Stimulated activated CD8-positive, alpha-beta memory T cell treated with anti-CD3 and anti-CD28 coated beads, Interleukin-12 subunit alpha, Interleukin-12 subunit beta, amount 100 ng/mL, for 24 hours (primary cell): ENCODE data around the gene SLC12A1.

Experiments
- DNase-seq: peaks from one replicate; pipeline ENCODE4 v3.0.0-alpha.2; 2020; ENCODE audit errors: extremely low read depth

SLC12A1 gene

DNA sequence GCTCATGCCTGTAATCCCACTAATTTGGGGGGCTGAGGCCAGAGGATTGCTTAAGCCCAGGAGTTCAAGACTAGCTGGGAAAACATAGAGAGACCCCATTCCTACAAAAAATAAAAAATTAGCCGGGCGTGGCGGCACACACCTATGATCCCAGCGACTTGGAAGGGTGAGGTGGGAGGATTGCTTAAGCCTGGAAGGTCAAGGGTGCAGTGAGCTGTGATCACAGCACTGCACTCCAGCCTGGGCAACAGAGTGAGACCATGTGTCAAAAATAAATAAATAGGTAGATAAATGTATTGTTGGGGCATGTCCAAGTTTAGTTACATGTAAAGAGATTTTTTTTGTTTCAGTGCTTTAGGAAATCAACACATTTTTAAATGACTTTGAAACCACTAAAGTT, 36.4 kb downstream of the SLC12A1 start:
- DNase-seq, result no peak

GRCh38 chr15:48244921-48245320, 38.8 kb downstream of the SLC12A1 start:
- DNase-seq, result no peak

DNA sequence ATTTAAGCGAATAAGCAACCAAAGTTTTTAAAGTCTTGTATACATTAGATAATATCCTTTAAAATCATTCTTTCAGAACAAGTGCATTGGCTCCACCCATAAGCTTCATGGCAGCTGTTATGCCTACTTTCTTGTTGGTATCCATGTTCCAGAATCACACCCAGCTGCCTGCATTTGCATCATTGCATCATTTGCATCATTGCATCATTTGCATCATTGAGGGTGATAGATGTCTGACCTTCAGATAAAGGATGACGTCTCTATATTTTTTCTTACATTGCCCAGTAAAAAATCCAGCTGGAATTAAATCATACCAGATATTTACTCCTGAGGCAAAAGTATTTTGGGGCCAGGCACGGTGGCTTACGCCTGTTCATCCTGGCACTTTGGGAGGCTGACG, 42.3 kb downstream of the SLC12A1 start:
- no peak for DNase-seq

GRCh38 chr15:48250640-48251076, 44.6 kb downstream of the SLC12A1 start:
- no peak for DNase-seq

DNA sequence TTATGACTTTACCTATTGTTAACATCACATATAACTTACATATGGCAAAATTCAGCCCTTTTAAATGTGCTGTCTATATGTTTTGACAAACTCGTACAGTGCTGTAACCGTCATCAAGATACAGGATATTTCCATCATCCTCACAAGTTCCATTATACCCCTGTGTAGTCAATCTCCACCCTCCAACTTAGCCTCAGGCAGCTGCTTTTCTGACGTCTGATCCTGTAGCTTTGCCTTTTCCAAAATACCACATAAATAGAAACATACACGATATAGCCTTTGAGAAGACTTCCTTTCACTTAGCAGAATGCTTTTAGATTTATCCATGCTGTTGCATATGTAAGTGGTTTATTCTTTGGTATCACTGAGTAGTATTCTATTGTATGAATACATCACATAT, 47.1 kb downstream of the SLC12A1 start:
- no peak for DNase-seq

GRCh38 chr15:48265135-48265534, 59.0 kb downstream of the SLC12A1 start:
- no peak for DNase-seq

DNA sequence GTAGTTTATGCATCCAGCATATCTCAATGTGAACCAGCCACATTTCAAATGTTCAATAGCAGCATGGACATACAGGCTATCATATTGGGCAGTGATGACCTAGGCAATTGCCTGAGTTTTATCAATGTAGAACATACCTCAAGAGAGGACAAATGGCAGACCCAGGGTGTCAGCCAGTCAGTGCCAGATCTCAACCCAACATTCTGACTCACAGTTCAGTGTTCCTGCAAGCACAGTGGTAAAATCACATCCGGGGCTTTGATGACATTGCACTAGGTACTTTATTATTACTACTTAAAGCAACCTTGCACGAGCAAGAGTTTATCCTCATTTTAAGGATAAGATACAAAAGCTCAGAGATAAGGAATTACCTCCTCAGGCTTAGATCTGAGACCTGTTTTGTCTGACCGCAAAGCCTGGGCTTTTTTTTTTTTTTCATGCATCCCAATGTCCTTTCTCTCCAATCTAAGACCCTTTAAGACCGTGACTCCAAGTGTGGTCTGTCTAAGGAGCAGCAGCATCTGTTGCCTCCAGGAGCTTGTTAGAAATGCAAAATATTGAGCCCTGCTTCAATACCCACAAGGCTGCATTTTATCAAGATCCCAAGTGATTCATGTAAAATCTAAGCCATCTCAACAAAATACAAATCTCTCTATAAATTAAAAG, 60.1 kb downstream of the SLC12A1 start:
- no peak for DNase-seq

DNA sequence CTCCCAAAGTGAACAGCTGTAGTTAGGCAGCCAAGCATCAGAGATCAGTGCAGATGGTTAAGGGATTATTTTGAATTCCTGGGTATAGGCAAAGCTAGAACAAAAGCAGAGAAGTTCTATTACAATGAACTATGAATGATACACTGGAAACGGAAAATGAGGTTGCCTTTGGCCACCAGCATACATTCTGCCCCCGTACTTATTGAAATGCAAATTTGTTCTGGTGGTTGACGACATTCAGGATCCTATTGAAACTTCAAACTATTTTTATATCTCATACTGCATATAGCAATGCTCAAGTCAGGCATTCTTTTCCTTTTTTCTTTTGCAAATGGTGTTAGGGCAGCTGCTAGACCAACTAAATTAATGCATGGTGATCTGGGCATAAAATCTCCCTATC, 61.7 kb downstream of the SLC12A1 start:
- DNase-seq, result no peak

DNA sequence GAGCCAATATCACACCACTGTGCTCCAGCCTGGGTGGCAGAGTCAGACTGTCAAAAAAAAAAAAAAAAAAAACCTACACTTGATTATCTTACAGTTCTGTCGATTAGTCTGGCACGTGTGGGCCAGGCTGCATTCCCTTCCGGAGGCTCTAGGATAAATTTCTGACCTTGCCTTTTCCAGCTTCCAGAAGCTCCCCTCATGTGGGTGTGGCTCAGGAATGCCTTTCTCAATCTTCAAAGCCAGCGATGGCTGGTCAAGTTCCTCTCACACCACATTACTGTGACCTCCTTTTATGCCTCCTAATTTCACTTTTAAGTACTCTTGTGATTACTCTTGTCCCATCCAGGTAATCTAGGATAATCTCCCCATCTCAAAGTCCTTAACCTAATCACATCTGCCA, 66.9 kb downstream of the SLC12A1 start:
- DNase-seq, result no peak

- no peak for DNase-seq
Measured at GRCh38 chr15:48278666-48279065, 72.6 kb downstream of the SLC12A1 start.

DNA sequence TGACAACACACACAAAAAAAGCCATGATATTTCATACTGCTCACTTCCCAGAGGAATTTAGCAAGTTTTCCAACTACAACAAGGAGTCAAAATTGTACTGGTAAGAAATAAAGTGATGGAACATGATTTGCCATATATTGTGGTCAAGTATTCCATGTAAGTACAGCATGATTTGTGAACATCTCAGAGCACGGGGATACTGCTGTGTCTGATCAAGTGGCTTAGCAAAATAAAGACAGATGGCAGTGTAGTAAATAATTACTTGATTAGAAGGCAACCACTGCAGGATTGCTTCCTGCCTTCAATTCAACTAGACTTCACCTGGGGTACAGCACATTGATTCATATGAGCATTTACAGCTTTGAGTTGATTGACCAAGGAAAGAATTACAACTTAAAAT, 73.5 kb downstream of the SLC12A1 start:
- DNase-seq, result no peak

- DNase-seq, result no peak
Measured at GRCh38 chr15:48281674-48282073, 75.6 kb downstream of the SLC12A1 start.

- no peak for DNase-seq
Measured at GRCh38 chr15:48282216-48282615, 76.1 kb downstream of the SLC12A1 start.

DNA sequence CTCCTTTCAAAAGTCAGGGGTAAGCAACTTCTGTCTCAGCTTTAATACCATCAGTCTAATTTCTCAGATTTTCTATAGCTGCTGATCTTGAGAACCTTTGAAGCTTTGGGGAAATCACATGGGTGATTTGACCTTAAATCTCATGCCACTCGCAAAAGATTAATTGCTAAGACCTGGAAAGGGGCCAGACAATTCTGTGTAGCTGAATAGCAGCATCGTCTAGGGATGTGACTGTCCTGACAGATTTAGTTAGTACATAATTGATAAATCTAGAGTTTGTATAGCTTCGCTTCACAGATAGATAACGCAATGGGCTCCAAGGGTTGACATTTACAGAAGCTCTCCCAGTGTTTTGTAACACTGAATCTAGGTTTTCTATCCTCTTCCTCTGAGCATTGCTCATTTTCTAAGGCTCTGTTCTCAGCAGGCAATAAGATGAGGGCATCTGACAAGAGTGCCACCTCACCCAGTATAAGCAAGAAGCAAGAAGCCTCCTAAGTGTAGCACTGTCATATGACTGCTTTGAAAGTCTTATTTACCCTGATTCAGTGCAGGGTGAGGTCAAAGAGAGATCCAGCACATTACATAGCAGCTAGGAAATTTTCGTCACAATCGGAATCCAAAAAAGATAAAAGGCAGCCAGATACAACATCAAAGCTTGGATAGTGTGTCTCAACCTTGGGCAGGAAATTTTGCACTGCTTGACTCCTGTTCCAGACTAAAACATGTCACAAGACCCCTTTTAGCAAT, 77.5 kb downstream of the SLC12A1 start:
- no peak for DNase-seq

GRCh38 chr15:48285329-48286214, 79.5 kb downstream of the SLC12A1 start:
- no peak for DNase-seq

GRCh38 chr15:48289628-48290027, 83.5 kb downstream of the SLC12A1 start:
- no peak for DNase-seq

DNA sequence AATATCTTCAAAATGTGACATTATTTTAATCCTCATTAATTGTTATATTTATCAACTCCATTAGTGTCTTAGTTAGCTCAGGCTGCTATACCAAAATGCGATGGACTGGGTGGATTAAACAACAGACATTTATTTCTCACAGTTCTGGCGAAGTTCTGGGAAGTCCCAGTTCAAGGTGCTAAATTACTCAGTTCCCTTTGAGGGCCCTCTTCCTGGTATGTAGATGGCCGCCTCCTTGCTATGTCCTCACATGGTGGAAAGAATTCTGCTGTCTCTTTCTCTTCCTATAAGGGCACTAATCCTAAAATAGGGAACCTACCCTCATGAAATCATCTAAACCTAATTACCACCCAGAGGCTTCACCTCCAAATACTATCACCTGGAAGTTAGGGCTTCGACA, 86.4 kb downstream of the SLC12A1 start:
- DNase-seq, result no peak

- DNase-seq, result no peak
Measured at GRCh38 chr15:48297668-48298067, 91.6 kb downstream of the SLC12A1 start.

GRCh38 chr15:48298914-48299313, 92.8 kb downstream of the SLC12A1 start:
- DNase-seq, result no peak

DNA sequence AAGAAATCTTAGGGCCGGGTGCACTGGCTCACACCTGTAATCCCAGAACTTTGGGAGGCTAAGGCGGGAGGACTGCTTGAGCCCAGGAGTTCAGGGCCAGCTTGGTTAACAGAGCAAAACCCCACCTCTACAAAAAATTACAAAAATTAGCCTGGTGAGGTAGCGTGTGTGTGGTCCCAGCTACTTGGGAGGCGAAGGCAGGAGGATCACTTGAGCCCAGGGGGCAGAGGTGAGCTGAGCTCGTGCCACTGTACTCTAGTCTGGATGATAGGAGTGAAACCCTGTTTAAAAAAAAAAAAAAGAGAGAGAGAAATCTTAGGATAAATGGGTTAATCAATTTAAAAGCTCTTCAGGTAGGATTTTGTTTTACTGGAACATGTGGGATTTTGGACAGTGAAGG, 93.9 kb downstream of the SLC12A1 start:
- no peak for DNase-seq

- no peak for DNase-seq
Measured at GRCh38 chr15:48304398-48304797, 98.3 kb downstream of the SLC12A1 start.

DNA sequence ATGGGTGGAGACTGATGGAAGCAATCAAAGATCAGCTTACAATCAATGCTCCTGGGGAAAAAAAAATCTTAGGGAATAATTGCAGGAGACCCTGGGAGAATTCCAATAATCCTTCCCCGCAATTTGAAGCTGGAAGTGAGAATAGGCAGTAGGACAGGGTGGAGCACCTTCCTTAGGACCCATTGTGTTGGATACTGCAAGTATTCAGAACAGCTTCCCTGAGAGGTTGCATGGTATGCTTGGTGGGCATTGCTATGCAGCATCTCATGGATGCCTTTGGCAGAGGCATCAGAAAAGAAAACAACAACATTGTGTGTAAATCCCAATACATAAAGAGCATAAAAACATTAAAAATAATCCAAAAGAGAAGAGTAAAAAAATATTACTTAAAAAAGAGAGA, 100.5 kb downstream of the SLC12A1 start:
- DNase-seq, result no peak

DNA sequence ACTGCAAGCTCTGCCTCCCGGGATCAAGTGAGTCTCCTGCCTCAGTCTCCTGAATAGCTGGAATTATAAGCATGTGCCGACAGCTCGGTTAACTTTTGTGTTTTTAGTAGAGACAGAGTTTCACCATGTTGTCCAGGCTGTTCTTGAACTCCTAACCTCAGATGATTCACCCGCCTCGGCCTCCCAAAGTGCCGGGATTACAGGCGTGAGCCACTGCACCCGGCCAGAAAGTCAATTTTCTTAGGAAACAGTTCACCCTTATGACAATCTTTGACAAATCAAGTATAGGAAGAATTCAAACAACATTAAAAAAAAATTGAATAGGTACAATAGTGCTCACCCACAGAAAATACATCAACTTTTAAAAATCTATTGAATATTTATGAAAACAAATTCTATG, 101.5 kb downstream of the SLC12A1 start:
- DNase-seq, result no peak
